IMR-90 (cell line): ENCODE results near the gene B9D1.

Experiments used
- BHLHE40 ChIP-seq: fragments of 150-350 bp; IDR thresholded peaks from 2 replicates; pipeline ENCODE4 v1.6.1; 2016; ENCODE audit warnings: mild to moderate bottlenecking, low read depth, low read length
- CEBPB ChIP-seq: IDR thresholded peaks from 2 replicates; pipeline ENCODE4 v1.6.1; 2012; ENCODE audit warnings: low read depth, low read length, improper control_type of control experiment
- CTCF ChIP-seq: conservative IDR thresholded peaks from 2 replicates; pipeline ENCODE4 v1.5.1; 2012; ENCODE audit warnings: mild to moderate bottlenecking, low read depth, low read length, improper control_type of control experiment
- MAFK ChIP-seq: IDR thresholded peaks from 2 replicates; pipeline ENCODE4 v1.6.1; 2012; ENCODE audit warnings: low read depth, low read length, improper control_type of control experiment
- MAZ ChIP-seq: IDR thresholded peaks from 2 replicates; pipeline ENCODE4 v1.6.1; 2012; ENCODE audit warnings: low read depth, mild to moderate bottlenecking, low read length, improper control_type of control experiment, moderate library complexity, borderline replicate concordance
- MXI1 ChIP-seq: IDR thresholded peaks from 2 replicates; pipeline ENCODE4 v1.6.1; 2012; ENCODE audit warnings: low read depth, mild to moderate bottlenecking, low read length, moderate library complexity, borderline replicate concordance
- NFE2L2 ChIP-seq: fragments of 150-350 bp; IDR thresholded peaks from 2 replicates; pipeline ENCODE4 v1.6.1; 2016; ENCODE audit warnings: low read depth, mild to moderate bottlenecking, low read length
- POLR2A ChIP-seq: IDR thresholded peaks from 2 replicates; pipeline ENCODE4 v1.6.1; 2012; ENCODE audit warnings: mild to moderate bottlenecking, low read depth, low read length
- RAD21 ChIP-seq: IDR thresholded peaks from 2 replicates; pipeline ENCODE4 v1.6.1; 2012; ENCODE audit warnings: low read length, improper control_type of control experiment
- RCOR1 ChIP-seq: IDR thresholded peaks from 2 replicates; pipeline ENCODE4 v1.6.1; 2012; ENCODE audit warnings: mild to moderate bottlenecking, low read length, improper control_type of control experiment; ENCODE audit not compliant: insufficient replicate concordance
- RFX5 ChIP-seq: IDR thresholded peaks from 2 replicates; pipeline ENCODE4 v1.8.0; 2012; ENCODE audit warnings: low read depth, mild to moderate bottlenecking, low read length, moderate library complexity
- SMC3 ChIP-seq: fragments of 150-350 bp; IDR thresholded peaks from 2 replicates; pipeline ENCODE4 v1.6.1; 2016; ENCODE audit warnings: low read depth, mild to moderate bottlenecking, antibody characterized with exemption, low read length, moderate library complexity
- TF ChIP-seq, protein P1 (sequence below): fragments of 150-350 bp; IDR thresholded peaks from 2 replicates; pipeline ENCODE4 v1.6.1; 2016; ENCODE audit warnings: low read depth, mild to moderate bottlenecking, low read length, moderate library complexity, borderline replicate concordance
- TF ChIP-seq, protein P2 (sequence below): fragments of 150-350 bp; IDR thresholded peaks from 2 replicates; pipeline ENCODE4 v1.6.1; 2017; ENCODE audit warnings: mild to moderate bottlenecking, antibody characterized with exemption, low read length, low read depth

- TF ChIP-seq POLR2A (no peak), CTCF (no peak), NFE2L2 (no peak), RFX5 (no peak), MXI1 (no peak), RAD21 (no peak), SMC3 (no peak), BHLHE40 (no peak), RCOR1 (no peak), MAZ (no peak), CEBPB (0 out of 2 replicates have a peak, but pooled peaks have one; percentile 39), MAFK (no peak)
- TF ChIP-seq, protein P1, sequence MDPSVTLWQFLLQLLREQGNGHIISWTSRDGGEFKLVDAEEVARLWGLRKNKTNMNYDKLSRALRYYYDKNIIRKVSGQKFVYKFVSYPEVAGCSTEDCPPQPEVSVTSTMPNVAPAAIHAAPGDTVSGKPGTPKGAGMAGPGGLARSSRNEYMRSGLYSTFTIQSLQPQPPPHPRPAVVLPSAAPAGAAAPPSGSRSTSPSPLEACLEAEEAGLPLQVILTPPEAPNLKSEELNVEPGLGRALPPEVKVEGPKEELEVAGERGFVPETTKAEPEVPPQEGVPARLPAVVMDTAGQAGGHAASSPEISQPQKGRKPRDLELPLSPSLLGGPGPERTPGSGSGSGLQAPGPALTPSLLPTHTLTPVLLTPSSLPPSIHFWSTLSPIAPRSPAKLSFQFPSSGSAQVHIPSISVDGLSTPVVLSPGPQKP, result no peak
- TF ChIP-seq, protein P2, sequence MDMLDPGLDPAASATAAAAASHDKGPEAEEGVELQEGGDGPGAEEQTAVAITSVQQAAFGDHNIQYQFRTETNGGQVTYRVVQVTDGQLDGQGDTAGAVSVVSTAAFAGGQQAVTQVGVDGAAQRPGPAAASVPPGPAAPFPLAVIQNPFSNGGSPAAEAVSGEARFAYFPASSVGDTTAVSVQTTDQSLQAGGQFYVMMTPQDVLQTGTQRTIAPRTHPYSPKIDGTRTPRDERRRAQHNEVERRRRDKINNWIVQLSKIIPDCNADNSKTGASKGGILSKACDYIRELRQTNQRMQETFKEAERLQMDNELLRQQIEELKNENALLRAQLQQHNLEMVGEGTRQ, result no peak
These were observed 35.3 kb downstream of the B9D1 start for GRCh38 chr17:19327031-19327783.
